Urothelium cell line (cell line): ENCODE measurements around the gene GNL1.
"Not testable (repeated sequence)": the region's sequence is repeated elsewhere in the genome, so short reads cannot be mapped to it uniquely, and the experiment has no call there.

Experiments used
- DNase-seq: peaks from one replicate; pipeline ENCODE4 v3.0.0; 2011; ENCODE audit warnings: low spot score, mixed read lengths
- FAIRE-seq: peaks from 2 replicates; lab custom pipeline; 2011; peaks lifted over from hg19 to GRCh38; lab: Jason Lieb, UNC

GNL1 gene

DNA sequence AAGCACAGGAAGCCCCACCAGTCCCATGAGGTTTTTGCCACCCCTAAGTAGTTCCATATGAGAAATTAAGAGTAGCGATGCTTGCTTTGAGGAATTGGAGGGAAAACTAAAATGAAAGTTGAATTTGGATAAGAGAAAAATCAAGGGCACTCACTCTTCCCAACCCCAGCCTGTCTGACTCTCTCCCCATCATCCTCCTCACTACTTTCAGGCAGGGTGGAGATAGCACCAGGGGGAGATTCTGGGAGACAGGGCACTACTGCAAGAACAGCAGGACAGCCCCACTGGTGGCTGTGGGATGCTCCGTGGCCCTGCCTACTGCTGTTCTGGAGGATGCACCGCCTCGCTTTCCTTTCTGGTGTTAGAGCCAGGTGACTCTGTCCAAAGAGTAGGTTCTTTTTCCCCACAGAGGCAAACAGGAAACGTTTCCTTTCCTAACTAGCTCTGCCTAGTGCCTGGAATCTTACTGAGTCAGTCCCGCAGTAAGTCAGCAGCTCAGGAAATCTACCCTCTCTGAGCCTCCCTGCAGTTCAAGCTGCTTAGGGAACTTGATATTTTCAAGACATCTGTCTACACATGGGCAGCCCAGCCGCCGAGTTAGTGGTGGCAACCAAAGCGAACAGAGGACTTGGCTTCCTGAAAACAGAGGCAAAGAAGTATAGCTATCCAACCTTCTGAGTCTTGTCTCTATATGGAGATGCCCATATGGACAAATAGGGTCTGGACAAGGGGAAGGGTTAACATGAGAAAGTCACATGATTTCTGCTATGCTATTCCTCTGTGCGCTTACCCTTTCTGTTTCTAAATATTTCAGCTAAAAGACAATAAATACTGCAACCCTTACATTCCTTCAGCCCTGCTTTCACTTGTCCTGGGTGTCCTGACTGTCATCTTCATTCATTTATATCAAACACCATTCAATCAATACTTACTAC, 55.6 kb downstream of the GNL1 start:
- FAIRE-seq = no peak
- DNase-seq = peak; percentile 36

DNA sequence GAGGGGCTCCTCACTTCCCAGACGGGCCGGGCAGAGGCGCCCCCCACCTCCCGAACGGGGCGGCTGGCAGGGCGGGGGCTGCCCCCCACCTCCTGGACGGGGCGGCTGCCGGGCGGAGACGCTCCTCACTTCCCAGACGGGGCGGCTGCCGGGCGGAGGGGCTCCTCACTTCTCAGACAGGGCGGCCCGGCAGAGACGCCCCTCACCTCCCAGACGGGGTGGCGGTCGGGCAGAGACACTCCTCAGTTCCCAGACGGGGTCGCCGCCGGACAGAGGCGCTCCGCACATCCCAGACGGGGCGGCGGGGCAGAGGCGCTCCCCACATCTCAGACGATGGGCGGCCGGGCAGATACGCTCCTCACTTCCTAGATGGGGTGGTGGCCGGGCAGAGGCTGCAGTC, 57.6 kb downstream of the GNL1 start:
- FAIRE-seq, DNase-seq: not testable (repeated sequence)

DNA sequence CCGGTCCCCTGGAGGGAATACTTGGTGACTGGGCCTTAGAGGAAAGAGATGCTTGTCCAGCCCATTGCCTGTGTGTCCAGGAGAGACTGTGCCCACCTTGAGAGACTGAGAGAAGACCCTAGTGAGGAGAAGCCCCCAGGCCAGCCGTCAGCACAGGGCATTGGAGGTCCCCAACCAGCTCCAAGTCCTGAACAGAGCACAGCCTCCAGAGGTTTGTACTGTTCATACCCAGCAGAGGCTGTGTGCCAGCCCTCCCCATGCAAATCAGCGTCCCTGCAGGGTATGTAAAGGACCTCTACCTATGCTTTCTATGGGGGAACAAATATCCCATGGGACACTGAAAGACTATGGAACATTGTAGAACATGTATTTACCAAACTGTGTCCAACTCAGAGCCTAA, 58.6 kb downstream of the GNL1 start:
- no peak for FAIRE-seq
- no peak for DNase-seq

DNA sequence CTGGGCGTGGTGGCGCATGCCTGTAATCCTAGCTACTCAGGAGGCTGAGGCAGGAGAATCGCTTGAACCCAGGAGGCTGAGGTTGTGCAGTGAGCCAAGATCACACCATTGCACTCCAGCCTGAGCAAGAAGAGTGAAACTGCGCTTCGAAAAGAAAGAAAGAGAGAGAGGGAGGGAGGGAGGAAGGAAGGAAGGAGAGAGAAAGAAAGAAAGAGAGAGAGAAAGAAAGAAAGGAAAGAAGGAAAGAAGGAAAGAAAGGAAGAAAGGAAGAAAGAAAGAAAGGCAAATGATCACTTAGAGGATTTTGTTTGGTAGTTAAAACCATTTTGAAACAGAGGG, 59.1 kb downstream of the GNL1 start:
- DNase-seq, FAIRE-seq: not testable (repeated sequence)

DNA sequence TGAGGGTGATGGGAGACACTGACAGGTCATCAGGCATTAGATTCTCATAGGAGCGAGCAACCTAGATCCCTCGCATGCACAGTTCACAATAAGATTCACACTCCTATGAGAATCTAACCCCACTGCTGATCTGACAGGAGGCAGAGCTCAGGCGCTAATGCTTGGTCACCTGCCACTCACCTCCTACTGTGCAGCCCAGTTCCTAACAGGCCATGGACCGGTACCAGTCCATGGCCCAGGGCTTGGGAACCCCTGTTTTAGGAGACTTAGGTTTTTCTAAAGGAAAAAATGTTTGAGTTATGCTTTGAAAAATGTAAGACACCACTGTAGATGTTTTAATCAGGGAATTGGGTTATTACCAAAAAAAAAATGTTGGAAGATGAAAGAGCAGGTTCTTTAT, 60.3 kb downstream of the GNL1 start:
- DNase-seq (no peak), FAIRE-seq (no peak)

DNA sequence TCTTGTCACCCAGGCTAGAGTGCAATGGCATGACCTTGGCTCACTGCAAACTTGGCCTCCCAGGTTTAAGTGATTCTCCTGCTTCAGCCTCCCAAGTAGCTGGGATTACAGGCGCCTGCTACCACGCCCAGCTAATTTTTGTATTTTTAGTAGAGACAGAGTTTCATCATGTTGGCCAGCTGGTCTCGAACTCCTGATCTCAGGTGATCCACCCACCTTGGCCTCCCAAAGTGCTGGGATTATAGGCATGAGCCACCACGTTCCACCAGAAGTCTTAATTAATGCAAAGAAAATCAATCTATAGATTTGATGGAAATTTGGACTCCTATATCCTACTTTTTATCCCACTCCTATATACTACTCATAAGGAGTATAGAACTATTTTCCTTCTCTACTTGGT, 61.2 kb downstream of the GNL1 start:
- not testable (repeated sequence) for DNase-seq, FAIRE-seq

DNA sequence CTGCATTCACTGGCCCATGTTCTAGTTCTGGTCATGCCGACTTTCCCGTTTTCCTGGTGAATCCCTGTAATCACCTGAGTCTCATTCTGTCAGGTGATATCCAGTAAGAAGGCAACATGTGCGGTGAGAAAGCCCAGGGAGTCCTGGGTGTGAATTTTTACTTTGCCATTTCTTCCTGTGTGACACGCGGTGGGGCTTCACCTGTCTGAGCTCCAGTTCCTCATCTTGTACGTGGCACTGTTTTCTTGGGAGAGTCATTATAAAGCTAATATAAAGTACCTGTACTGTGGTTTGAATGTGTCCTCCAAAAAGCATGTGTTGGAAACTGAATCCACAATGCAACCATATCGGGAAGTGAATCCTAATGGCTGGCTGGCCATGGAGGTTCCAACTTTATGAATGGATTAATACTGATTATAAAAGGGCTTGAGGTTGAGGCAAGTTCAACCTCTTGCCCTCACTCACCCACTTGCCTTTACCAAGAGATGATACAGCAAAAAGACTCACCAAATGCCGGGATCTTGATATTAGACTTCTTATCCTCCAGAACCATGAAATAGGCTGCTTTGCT, 61.9 kb downstream of the GNL1 start:
- DNase-seq (no peak), FAIRE-seq (no peak)

DNA sequence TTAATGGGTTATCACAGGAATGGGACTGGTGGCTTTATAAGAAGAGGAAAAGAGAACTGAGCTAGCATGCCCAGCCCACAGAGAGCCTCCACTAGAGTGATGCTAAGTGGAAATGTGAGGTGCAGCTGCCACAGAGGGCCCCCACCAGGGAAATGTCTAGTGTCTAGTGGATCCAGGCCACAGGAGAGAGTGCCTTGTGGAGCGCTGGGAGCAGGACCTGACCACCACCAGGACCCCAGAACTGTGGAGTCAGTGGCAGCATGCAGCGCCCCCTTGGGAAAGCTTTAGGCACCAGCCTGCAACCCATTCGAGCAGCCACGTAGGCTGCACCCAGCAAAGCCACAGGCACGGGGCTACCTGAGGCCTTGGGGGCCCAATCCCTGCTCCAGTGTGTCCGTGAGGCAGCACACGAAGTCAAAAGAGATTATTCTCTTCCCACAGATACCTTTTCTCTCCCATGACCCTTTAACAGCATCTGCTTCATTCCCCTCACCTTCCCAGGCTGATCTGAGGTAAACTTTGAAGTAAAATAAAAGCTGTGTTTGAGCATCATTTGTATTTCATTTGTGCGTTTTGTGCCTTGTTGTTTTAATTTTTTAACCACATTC, 62.5 kb downstream of the GNL1 start:
- no peak for DNase-seq
- no peak for FAIRE-seq

DNA sequence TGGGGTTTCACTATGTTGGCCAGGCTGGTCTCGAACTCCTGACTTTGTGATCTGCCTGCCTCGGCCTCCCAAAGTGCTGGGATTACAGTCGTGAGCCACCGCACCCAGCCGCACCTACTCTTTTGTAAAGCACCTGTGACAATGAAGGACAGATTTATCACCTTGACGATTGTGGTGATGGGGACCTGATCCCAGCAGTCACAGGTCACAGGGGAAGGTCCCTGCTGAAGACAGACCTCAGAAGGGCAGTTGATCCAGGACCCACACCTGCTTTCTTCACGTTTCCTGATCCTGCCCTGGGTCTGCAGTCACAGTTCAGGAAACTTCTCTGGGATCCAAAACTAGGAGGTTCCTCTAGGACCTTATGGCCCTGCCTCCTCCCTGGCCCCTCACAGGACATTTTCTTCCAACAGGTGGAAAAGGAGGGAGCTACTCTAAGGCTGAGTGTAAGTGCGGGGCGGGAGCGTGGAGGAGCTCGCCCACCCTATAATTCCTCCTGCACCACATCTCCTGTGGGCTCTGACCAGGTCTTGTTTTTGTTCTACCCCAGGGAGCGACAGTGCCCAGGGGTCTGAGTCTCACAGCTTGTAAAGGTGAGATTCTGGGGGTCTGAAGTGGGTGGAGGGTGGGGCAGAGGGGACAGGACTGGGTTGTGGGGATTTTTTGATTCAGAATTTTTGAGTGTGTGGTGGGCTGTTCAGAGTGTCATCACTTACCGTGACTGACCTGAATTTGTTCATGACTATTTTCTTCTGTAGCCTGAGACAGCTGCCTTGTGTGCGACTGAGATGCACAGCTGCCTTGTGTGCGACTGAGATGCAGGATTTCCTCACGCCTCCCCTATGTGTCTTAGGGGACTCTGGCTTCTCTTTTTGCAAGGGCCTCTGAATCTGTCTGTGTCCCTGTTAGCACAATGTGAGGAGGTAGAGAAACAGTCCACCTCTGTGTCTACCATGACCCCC, 64.0 kb downstream of the GNL1 start:
- DNase-seq (no peak), FAIRE-seq (no peak)
